ENCODE measurements around the gene TMBIM6.
"Not testable (repeated sequence)": the region's sequence is repeated elsewhere in the genome, so short reads cannot be mapped to it uniquely, and the experiment has no call there.

GRCh38 chr12:49738721-49739120, 2.6 kb upstream of the TMBIM6 start:
- TF ChIP-seq CTCF (IDR thresholded peaks at IDR 0.05 in 4 of 5, conservative IDR thresholded peaks at IDR 0.05 in 1 of 5); POLR2A (IDR thresholded peaks at IDR 0.05): not testable (repeated sequence)
